NOMO-1 treated with dmso at 0.1 percent for 144 hours (cell line): ENCODE results near the gene PHYH.
"Not testable (repeated sequence)": the region's sequence is repeated elsewhere in the genome, so short reads cannot be mapped to it uniquely, and the experiment has no call there.

Experiments
- DNase-seq: peaks from one replicate; lab custom pipeline; 2025; ENCODE audit not compliant: unreplicated experiment; lab: John Stamatoyannopoulos, UW

The PHYH gene

DNA sequence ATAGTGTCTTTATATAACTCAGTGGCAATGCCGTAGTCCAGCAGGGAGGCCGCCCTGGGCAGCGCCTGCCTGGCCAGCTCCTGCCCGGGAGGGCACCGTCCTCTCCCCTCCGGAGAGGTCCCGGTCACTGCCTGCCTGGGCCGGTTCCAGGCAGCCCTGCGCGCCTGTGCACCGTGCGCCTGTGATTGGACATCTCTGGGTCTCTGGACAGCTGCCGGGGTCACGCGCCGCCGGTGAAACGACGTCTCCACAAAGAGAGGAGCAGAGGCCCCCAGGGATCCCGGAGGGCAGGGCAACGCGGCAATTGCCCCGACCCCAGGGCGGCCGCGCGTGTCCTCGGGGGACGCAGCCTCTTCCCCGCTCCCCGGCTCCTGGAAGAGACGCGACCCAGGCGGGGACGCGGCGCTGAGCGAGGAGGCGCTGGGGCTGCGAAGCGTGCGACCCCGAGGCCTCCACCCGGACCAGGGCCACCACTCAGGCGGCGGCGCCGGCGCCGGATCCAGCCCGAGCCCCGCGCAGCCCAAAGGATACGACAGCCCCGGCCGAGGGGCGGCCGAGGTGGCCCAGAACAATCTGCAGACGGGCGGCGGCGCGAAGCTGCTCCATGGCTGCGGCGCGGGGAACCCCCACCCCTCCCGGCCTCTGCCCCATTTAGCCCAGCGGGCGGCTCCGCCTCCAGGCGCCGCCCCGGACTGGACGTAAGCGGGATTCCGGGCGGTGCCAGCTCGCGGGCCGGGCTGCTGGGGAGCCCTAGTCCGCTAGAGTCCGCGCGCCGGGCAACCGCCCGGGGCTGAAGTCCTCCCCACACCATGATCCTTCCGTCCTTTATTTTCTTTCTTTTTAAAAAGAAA, at the start of gene PHYH:
PHYH (minus strand) TSS at position 628 of the 851 bp plus-strand sequence; CDS start at position 606, 22 bp downstream.
- peak; percentile 70 for DNase-seq

DNA sequence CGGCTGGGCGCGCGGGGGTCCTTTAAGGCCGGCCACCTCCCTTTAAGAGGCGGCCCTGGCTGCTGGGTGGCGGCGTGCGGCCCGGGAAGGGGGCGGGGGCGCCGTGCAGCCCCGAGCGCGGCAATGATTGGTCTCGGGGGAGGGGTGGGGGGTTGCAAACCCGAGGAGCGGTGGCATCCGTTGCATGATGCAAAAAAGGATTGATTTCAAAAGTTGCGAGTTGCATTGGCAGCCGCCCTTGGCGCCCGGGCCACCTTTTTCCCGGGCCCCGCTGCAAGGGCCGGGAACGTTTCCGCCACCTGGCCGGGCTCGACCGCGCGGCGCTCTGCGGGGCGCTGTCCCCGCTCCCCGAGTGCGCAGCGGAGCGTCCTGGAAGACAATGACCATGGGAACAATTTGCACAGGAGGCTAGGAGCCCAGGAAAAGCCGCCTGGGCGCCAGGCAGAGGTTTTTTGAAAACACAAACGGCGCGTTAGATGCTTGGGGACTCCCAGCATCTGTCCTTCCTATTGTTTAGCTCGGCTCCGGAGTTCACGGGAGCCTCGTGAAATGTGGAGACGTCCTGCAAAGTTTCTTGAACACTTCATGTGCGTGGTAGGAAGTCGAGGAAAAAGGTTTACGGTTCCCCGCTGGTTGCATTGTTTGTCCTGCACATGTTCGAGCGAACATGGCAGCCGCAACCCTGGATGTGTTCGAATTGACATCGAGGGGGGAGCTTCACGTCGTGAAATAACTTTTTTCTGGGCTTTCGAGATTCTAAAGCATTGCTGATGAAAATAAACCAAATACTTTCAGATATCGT, 48.6 kb upstream of the PHYH start, which contains the start of gene SEPHS1:
SEPHS1 (minus strand) TSS at position 78 of the 802 bp plus-strand sequence. CDS start 3,343 bp downstream, outside the sequence.
- DNase-seq = peak; percentile 54

DNA sequence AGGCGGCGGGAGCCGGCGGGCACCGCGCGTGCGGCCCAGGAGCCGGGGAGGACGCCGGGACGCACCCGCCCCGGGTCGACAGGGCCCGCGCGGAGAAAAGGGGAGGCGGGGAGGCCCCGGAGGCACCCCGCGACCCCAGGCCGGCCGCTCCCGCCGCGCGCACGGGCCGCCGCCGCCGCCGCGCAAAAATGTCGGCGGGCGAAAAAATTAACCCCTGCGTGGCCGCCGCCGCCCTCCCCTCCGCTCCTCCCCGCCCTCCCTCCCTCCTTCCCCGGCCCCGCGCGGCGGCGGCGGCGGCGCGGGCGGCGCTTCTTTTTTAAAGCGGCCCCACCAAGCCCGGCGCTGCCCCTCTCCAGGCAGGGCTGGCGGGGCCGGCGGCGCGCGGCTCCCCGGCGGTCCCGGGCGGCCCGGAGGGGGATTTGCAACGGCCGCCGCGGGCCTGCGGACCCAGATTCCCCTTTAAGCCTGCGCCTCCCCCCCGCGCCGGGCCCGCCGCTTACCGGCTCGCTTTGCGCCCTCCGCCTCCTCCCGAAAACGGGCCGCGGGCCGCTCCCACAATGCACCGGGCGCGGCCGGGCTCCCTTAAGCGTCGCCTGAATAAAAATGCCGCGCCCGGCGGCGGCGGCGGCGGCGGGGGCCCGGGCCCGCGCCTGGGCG, 47.8 kb upstream of the PHYH start:
- peak; percentile 54 for DNase-seq

DNA sequence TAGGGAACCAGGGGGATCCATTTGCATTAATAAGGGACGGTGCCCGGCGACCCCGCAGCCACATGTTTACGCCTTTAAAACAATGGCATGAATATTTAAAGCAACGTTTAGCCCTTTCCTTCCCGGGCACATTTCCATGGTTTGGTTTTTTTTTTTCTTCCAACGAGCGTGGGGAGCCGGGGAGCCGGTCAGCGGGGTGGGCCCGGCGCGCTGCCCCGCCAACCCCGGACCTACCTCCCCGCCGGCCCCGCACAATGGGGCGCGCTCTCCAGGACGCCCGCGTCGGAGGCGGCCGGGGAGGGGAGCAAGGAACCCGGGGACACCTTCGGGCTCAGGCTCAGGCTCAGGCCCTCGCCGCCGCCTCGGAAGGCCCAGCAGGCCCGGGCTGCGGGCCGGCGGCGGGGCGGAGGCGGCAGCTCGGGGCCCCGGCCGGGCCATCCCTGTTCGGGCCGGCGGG, 47.2 kb upstream of the PHYH start:
- DNase-seq = no peak

DNA sequence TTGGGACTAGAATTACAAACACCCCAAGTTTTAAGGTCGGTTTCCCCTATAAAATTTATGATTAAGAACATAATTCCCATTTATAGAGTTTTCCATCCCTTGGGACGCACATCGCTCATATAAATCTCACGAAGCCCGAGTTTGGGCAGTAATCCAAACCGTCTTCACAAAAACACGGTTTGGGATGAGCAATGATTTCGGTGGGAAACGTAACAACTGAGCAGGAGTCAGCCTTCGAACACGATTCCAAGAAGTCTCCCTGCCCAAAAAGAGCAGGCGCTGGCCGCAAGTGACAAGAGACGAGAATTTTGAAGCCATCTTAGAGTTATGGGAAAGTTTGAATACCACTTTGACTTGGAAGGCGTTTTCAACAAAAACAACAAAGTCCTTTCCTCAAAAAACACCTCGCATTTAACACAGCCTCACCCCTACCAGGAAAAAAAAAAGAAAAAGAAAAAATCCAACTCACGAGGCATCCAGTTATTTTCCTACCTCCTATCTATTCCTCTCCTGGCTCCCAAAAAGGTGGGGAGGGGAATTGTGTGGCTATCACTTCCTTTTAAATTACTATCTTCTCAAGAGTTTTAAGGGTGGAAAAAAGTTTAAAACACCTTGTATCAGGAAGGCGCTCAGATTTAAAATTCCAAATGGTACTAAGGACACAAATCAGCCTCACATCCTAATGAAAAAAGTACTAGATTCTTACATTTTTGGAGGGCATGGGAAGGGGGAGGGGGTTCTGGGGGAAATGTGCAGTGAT, 46.6 kb upstream of the PHYH start:
- no peak for DNase-seq

DNA sequence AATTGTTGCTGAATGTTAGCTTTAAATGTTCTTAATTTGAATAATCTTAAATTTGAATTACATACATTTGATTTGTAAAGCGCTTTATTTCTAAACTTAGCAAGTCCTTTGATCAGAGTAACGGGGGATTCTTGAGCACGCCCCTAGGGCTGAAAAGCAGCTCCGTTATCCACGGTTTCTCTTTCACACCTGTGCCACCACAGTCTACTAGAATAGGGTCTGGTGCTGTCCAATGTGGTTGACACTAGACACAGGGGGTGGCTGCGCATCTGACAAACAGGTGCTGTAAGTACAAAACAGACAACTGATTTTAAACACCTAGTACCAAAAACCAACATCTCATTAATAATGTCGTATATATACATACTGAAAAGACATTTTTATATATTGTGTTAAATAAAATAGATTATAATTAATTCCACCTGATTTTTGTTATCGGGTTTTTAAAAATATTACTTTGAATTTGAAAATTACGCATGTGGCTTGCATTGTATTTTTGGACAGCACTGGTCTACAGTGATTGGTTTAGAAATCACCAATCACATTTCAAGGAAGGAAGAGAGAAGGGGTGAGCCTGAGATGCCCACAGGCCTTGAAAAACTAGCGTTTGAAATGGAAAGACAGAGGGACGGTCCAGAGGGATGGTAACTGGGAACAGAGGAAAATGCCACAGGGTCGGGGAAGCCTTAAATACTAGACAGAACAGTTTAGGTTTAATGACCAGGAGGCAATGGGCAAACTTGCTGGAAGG, 40.9 kb upstream of the PHYH start:
- no peak for DNase-seq

DNA sequence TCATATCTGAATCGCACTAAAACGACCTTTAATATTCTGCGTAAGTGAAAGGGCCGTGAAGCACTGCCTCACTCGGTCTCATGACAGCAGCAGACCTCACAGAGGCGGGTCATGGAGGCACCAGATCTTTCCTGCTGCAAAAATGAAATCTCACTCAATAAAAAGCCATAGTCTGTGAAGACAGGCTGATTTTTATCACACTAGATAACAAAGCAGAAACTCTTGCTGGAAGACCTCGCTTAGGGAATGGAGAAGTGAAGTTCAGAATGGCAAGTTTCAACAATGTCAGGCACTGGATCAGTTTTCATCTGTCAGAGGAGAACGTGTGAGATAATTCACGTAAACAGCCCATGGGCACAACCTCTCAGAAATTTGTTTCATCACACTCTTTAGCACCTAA, 40.2 kb upstream of the PHYH start:
- DNase-seq = no peak

DNA sequence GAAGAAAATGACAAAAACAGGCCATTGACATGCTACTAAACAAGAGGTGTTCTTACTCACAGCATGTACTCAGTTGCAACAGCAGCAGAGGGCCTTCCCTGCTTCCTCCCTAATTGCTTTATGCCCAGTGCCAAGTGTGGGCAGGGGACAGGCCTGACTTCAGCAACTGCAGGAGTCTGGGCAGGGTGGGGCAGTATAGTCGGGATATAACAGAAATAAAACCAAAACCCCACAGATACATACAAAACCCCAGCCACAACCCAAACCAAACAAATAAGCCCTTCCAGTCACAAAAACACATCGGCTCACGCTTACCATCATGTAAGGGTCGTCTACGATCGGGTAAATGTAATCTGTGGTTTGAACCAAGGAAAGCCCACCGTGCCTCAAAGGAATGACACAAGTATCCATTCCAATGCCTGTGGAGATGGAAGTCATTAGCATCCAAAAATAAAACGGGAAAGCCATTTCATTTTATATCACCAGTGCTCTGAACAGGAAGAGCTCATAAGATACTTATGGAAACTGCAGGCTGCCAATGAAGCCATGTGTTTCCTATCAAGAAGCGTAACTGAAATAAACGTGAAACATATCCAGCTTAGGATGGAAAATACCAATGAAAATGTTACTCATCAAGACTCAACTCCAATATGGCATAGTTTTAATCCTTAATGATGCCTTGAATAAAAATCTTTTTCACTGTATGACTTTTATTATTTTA, 38.7 kb upstream of the PHYH start:
- DNase-seq = no peak

DNA sequence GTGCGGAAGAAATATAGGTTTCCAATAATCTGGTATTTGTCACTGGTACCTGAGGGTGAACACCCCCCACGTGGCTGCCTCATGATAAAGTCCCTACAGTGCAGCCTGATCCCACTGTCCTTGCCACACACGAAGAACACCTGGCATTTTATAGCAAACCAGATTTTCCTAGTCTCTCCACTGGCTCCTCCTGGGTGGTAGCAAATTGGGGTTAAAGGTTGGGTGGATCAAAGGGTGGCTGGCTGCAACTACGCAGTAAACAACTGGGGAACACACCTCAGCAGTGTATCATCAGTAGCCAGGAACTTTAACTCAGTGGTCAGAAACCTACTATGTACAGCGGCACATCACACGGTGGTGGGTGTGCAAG, 37.9 kb upstream of the PHYH start:
- no peak for DNase-seq

DNA sequence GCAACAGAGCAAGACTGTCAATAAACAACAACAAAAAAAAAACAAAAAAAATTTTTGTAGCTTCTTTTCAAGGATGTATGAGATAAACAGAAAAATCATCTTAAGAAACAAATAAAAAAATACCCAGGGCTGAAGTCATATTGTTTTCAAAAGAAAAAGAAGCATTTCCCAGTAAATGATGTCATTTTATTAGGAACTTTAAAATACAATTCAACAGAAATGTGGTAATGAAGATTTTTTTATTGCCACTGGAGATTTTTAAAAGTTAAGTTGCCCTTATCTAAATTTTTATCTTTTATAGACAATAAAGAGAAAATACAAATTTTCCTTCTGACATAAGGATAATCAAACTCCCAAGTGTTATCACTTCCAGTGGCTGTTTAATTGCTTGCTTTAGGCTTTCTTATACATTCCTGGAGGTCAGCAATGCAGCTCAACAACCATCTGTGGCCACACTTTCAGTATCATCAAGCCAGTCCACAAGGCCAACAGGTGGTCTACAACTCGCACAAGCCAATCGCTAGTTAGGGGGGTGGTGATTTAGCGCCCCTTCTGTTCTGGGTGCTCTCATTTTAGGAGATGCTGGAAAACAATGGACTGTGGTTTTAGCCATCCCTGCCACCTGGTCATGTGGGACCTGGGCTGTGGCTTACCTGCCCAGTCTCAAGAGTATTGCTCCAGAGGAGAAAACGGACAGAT, 37.4 kb upstream of the PHYH start:
- no peak for DNase-seq

DNA sequence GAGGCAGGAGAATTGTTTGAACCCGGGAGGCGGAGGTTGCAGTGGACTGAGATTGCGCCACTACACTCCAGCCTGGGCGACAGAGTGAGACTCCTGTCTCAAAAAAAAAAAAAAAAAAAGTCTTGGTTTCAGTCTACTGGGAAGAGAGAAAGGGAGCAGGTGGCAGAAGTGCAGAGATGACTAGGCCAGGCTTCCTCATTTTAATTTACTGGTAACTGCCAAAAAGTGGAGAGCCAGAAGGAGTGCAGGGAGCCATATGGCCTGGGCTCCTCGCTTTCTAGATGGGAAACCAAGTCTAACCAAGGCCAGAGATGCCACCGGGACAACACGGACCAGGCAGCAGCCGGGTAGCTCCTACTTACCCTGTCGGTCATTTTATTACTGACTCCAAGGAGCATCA, 36.0 kb upstream of the PHYH start:
- DNase-seq = no peak

DNA sequence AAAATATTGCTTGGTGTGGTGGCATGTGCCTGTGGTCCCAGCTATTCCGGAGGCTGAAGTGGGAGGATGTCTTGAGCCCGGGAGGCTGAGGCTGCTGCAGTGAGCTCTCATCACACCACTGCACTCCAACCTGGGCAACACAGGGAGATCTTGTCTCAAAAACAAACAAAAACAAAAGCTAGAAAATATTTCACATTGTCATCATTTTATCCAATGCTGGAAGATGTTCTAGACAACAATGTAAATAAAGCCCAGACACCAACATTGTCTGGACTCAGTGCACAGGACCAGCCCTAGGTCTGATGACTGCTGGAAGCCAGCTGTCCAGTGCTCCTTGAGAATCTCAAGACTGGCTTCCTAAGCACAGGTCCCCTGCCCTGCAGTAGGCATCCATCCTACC, 34.7 kb upstream of the PHYH start:
- no peak for DNase-seq

DNA sequence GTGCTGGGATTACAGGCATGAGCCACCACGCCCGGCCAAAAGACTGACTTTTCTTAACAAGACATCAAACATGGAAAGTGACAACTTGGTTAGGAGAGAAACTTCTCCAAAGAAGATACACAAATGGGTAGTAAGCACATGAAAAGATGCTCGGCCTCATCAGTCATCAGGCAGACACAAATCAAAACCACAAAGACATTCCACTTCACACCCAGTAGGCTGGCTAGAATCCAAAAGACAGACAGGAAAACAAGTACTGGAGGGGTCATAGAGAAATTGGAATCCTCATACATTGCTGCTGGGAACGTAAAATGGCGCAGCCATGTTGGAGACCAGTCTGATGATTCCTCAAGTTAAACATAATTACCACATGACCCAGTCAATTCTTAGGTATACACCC, 31.8 kb upstream of the PHYH start:
- DNase-seq = no peak

DNA sequence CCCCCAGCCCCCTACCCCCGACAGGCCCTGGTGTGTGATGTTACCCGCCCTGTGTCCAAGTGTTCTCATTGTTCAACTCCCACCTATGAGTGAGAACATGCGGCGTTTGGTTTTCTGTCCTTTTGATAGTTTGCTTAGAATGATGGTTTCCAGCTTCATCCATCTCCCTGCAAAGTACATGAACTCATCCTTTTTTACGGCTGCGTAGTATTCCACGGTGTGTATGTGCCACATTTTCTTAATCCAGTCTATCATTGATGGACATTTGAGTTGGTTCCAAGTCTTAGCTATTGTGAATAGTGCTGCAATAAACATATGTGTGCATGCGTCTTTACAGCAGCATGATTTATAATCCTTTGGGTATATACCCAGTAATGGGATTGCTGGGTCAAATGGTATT, 31.1 kb upstream of the PHYH start:
- DNase-seq = not testable (repeated sequence)

DNA sequence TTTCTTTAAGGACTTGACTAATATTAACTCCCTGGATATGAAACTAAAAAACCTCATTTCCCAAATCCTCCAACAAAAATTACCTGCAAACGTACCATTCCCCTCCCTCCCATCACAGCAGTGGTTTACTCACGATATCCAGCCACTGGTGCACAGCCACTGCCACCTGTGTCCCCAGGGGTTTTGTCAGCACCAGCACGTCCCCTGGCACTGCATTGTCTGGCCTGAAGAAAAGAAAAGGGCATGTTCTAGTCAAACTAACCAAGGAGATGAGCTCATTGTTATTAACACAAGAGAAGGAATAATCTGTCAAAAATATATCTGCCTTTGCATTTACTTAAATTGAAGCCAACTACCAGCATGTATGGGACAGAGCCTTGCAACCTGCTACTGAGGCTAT, 29.7 kb upstream of the PHYH start:
- no peak for DNase-seq

DNA sequence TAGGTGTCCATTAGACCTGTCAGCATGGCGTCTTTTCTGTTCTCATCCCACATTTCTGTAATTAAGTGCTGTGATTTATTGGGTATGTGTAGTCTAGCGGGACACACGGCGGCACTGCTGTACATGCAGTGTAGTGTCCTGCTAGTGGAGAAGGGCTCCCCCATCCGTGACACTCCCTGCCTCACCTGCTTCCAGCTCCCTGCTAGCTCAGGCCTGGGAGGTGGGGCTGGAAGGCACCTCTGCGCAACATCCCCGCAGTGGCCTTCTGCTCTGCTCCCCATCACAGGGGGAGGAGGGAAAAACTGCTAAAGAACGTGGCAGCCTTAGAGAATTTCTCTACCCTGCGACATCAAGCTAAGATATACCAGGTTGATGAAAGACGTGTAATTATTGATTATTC, 28.7 kb upstream of the PHYH start:
- no peak for DNase-seq

DNA sequence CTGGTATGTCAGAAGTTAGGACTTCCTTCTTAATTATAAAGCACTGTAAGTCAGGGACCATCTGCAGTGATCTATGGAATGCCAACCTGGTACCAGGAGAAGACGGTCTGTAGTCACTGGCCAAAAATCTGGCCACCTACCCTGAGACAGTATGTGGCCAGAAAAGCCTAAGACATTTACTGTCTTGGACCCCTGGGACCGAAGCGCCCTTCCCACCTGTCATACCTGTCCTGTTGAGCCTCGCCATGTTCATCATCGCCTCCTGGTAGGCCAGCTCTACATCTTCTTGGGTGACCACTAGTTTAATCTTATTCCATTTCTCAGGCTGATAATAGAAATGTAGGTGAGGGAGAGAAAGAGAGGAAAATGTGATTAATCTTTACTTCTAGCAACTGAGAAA, 28.3 kb upstream of the PHYH start:
- no peak for DNase-seq

DNA sequence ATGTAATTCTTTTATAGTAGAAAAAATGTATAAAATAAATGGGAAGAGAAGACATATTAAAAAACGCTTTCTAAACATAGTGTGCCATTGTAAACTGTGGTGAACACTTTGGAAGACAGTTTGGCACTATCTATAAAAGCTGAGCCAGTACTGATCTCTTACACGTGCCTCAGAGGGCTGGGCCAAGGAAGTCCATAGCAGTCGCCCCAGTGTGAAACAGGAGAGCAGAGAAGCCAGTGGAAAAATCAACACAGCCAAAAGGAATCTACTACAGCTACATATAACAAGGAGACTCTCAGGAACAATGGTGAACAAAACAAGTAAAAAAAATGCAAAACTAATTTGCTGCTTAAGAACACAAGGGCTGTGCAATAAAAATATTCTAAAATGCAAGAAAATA, 27.7 kb upstream of the PHYH start:
- no peak for DNase-seq

DNA sequence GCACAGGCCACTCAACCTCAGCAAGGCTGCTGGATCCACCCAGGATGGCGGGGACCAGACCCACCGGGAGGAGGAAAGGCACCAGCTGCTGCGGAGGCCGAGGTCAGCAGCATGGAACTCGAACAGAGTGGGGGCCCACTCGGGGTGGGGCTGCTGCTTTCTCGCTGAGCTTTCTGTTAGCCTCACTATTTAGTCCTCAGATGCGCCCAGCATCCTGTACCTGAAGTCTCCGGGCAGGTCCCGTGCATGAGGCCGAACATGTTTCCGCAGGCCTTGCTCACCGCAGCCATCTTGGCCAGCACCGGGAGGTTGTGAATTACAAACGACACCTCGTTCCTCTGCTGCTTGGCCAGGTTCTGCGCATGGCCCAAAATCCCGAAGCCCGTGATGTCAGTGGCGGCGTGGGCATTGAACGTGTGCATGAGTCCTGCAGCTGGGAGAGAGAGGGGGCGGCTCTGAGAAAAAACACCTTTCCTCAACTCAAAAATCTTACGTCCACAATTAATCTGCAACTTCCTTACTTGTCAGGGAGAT, 22.8 kb upstream of the PHYH start:
- DNase-seq = no peak
